HEK293T (cell line): ENCODE measurements around the gene PRKCA.

Source experiments
- CTCF ChIA-PET: fragments of 350-600 bp; formaldehyde crosslinking; extraction: SDS; loops from one replicate; lab custom pipeline; 2021; ENCODE audit warnings: antibody characterized with exemption, inconsistent platforms; lab: Yijun Ruan, JAX
- POLR2A ChIA-PET: fragments of 350-600 bp; formaldehyde crosslinking; extraction: SDS; loops from one replicate; lab custom pipeline; 2020; ENCODE audit warnings: antibody characterized with exemption, inconsistent platforms; lab: Yijun Ruan, JAX
- DNase-seq: peaks from one replicate; pipeline ENCODE4 v3.0.0; 2012; ENCODE audit warnings: mixed read lengths; ENCODE audit errors: extremely low spot score
- ARNT ChIP-seq: fragments of 450-650 bp; IDR thresholded peaks from 2 replicates; pipeline ENCODE4 v1.6.1; 2017; ENCODE audit warnings: mild to moderate bottlenecking
- BHLHE40 ChIP-seq: fragments of 450-650 bp; IDR thresholded peaks from 2 replicates; pipeline ENCODE4 v1.6.1; 2016; ENCODE audit warnings: mild to moderate bottlenecking, moderate library complexity, borderline replicate concordance
- CTBP1 ChIP-seq: fragments of 450-650 bp; IDR thresholded peaks from 2 replicates; pipeline ENCODE4 v1.6.1; 2016; ENCODE audit warnings: borderline replicate concordance
- ELF4 ChIP-seq: fragments of 450-650 bp; IDR thresholded peaks from 2 replicates; pipeline ENCODE4 v1.6.1; 2017; ENCODE audit warnings: antibody characterized with exemption
- FOXA1 ChIP-seq: fragments of 450-650 bp; IDR thresholded peaks from 2 replicates; pipeline ENCODE4 v1.6.1; 2016; ENCODE audit warnings: mild to moderate bottlenecking
- FOXK2 ChIP-seq: fragments of 450-650 bp; IDR thresholded peaks from 2 replicates; pipeline ENCODE4 v1.6.1; 2016; ENCODE audit warnings: mild to moderate bottlenecking
- FOXM1 ChIP-seq: fragments of 450-650 bp; IDR thresholded peaks from 2 replicates; pipeline ENCODE4 v1.6.1; 2017; ENCODE audit warnings: mild to moderate bottlenecking, borderline replicate concordance
- HDGF ChIP-seq: fragments of 450-650 bp; IDR thresholded peaks from 2 replicates; pipeline ENCODE4 v1.6.1; 2017; ENCODE audit warnings: antibody characterized with exemption, borderline replicate concordance
- L3MBTL2 ChIP-seq: fragments of 450-650 bp; conservative IDR thresholded peaks from 2 replicates; pipeline ENCODE4 v1.6.1; 2016; ENCODE audit warnings: mild to moderate bottlenecking
- LEF1 ChIP-seq: fragments of 450-650 bp; IDR thresholded peaks from 2 replicates; pipeline ENCODE4 v1.6.1; 2017; ENCODE audit warnings: mild to moderate bottlenecking, borderline replicate concordance
- NFRKB ChIP-seq: fragments of 450-650 bp; IDR thresholded peaks from 2 replicates; pipeline ENCODE4 v1.6.1; 2016; ENCODE audit warnings: mild to moderate bottlenecking, moderate library complexity
- PKNOX1 ChIP-seq: fragments of 450-650 bp; IDR thresholded peaks from 2 replicates; pipeline ENCODE4 v1.6.1; 2016
- SP1 ChIP-seq: fragments of 450-650 bp; IDR thresholded peaks from 2 replicates; pipeline ENCODE4 v1.6.1; 2017
- SUZ12 ChIP-seq: fragments of 450-650 bp; IDR thresholded peaks from 2 replicates; pipeline ENCODE4 v1.6.1; 2016; ENCODE audit warnings: mild to moderate bottlenecking
- TARDBP ChIP-seq: fragments of 450-650 bp; IDR thresholded peaks from 2 replicates; pipeline ENCODE4 v1.6.1; 2016
- ZNF384 ChIP-seq: fragments of 450-650 bp; IDR thresholded peaks from 2 replicates; pipeline ENCODE4 v1.6.1; 2016

The PRKCA gene

DNA sequence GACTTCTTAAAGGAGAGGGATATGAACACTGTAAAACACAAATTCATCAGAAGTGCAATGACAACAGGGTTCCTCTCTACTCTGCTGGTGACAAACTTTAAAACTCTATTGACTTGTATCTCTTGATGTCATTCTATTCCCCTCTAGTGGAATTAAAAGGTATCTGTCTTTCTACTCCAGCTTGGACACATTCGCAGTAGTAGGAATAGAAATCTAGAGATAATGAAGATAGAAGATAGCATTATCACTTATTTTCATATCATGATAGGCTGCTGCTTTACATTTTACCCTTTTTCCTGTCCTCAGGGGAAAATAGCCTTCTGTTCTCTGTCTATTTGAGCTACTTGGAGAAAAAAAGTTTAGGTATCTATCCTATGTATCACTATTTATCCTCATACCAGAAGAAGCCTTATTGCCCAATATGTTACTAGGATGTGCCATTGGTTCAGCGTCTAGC, 322.9 kb downstream of the PRKCA start:
- peak; percentile 46 for DNase-seq
- TF ChIP-seq BHLHE40 (no peak), ARNT (no peak), FOXA1 (no peak), LEF1 (no peak), ZNF384 (no peak), HDGF (no peak), CTBP1 (no peak), ELF4 (no peak)
- CTCF ChIA-PET, result no interaction called here
- POLR2A ChIA-PET, result no interaction called here

DNA sequence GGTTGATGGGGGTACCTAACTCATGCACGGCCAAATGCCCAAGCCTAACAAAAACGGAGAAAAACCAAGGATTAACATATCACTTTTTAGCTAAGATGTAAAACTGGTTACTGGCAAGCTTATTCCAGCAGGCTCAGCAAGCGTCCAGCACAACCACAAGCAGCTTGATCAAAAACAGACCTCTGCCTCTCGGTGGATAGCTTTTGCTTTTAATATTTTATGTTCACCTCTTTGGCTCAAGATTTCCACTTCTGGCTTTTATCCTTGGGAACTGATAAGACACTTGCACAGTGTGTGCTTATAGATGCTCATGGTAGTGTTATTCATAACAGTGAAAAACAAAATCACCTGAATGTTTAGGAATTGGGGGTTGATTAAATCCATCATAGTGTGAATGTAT, 325.6 kb downstream of the PRKCA start:
- TF ChIP-seq ZNF384, result no peak
- TF ChIP-seq PKNOX1, result no peak
- no peak for TF ChIP-seq CTBP1
- TF ChIP-seq L3MBTL2, result no peak
- TF ChIP-seq BHLHE40, result no peak
- no peak for TF ChIP-seq HDGF
- TF ChIP-seq LEF1, result no peak
- TF ChIP-seq FOXM1, result no peak
- no peak for TF ChIP-seq FOXA1
- TF ChIP-seq SP1, result no peak
- no peak for TF ChIP-seq ELF4
- TF ChIP-seq NFRKB, result no peak
- no peak for TF ChIP-seq FOXK2
- DNase-seq, result no peak
- CTCF ChIA-PET, result interaction anchor here (0.7 kb wide), 2 partner anchors 177 to 371 kb away, joined by 3 read pairs; no protein-coding TSS in a partner anchor
- POLR2A ChIA-PET, result no interaction called here

DNA sequence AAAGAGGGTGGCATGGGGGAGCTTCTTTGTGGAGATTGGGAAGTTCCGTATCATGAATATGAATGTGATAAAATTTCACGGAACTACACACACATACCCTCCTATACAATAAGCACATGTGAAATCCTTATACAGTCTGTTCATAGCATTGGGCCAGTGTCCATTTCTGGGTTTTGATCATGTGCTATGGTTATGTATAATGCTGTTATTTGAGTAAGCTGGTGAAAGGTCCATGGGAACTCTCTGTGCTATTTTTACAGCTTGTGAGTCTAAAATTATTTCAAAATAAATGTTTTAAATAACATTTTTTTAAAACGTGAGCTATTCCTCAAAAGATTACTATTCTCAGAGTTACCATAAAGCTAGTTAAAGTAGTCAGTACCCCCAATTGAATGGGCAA, 327.3 kb downstream of the PRKCA start:
- DNase-seq, result no peak
- CTCF ChIA-PET, result no interaction called here
- no peak for TF ChIP-seq SP1
- no peak for TF ChIP-seq HDGF
- no peak for TF ChIP-seq FOXK2
- POLR2A ChIA-PET, result no interaction called here

- no peak for TF ChIP-seq CTBP1
- no peak for TF ChIP-seq TARDBP
- TF ChIP-seq L3MBTL2, result no peak
- TF ChIP-seq ELF4, result no peak
- no peak for TF ChIP-seq FOXM1
- TF ChIP-seq ARNT, result no peak
- TF ChIP-seq PKNOX1, result no peak
- TF ChIP-seq LEF1, result no peak
- TF ChIP-seq SP1, result no peak
- TF ChIP-seq SUZ12, result no peak
- TF ChIP-seq FOXK2, result no peak
- TF ChIP-seq ZNF384, result no peak
- no peak for TF ChIP-seq HDGF
- TF ChIP-seq BHLHE40, result no peak
- POLR2A ChIA-PET, result no interaction called here
- no peak for DNase-seq
- CTCF ChIA-PET, result no interaction called here
These were observed 328.0 kb downstream of the PRKCA start for GRCh38 chr17:66630379-66630778.

DNA sequence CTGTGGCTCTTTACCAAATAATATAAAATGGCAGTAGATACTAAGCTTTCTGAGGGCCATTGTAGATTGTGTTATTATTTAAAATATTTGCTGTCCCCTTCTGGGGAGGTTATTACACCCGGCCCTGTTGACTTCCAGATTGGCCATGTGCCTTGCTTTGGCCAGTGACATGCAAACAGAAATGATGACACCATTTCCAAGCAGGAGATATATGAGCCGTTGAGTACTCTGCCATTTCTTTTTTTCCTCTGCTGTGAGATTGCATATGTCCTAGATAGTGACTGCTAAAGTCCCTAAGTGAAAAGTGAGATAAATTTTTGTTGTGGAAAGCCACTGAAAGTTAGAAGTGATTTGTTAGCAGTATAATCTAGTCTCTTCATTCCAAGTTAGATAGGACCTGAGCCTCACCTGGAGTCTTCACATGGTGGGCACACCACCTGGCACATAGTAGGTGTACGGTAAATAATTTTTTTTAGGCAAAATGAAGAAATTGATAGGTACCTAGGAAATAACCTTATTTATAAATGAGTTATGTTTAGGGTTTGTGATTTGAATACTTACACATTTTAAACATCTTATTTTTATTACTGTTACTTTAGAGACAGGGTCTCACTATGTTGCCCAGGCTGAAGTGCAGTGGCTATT, 328.5 kb downstream of the PRKCA start:
- TF ChIP-seq SP1 (no peak), BHLHE40 (no peak), SUZ12 (no peak), TARDBP (no peak), LEF1 (no peak), FOXK2 (no peak), FOXA1 (no peak), CTBP1 (no peak), ZNF384 (no peak), HDGF (no peak), FOXM1 (no peak), ELF4 (no peak), ARNT (no peak), NFRKB (no peak), L3MBTL2 (no peak), PKNOX1 (no peak)
- POLR2A ChIA-PET, result no interaction called here
- CTCF ChIA-PET, result interaction anchor here (1.3 kb wide), 1 partner anchor 64 kb away, joined by 3 read pairs; no protein-coding TSS in a partner anchor

GRCh38 chr17:66632731-66633130, 330.3 kb downstream of the PRKCA start:
- DNase-seq, result no peak
- TF ChIP-seq SUZ12 (no peak), L3MBTL2 (no peak), FOXK2 (no peak), ELF4 (no peak), CTBP1 (no peak), TARDBP (no peak), ARNT (no peak), HDGF (no peak), ZNF384 (no peak), PKNOX1 (no peak), BHLHE40 (no peak), FOXM1 (no peak), SP1 (no peak), LEF1 (no peak), NFRKB (no peak), FOXA1 (no peak)
- ChIA-PET POLR2A (no interaction called here), CTCF (no interaction called here)

More for the DNA sequence above, 328.5 kb downstream of the PRKCA start:
- no peak for DNase-seq
